Bladder microvascular endothelial cell (primary cell): Measurements from ENCODE around the gene VPS35. TPM values are rescaled to one million over a fixed set of nuclear protein-coding genes. Genes with fewer than 3 reads are reported as not detected.

ENCODE experiments used
- total RNA-seq: library from RNA; depleted of rRNA; stranded (reverse); fragments of >200 nt; gene quantifications from 2 replicates; pipeline ENCODE4 v1.2.3, GENCODE V29; 2014

The VPS35 gene
- total RNA-seq = 53.1 and 104 TPM in 2 replicates

DNA sequence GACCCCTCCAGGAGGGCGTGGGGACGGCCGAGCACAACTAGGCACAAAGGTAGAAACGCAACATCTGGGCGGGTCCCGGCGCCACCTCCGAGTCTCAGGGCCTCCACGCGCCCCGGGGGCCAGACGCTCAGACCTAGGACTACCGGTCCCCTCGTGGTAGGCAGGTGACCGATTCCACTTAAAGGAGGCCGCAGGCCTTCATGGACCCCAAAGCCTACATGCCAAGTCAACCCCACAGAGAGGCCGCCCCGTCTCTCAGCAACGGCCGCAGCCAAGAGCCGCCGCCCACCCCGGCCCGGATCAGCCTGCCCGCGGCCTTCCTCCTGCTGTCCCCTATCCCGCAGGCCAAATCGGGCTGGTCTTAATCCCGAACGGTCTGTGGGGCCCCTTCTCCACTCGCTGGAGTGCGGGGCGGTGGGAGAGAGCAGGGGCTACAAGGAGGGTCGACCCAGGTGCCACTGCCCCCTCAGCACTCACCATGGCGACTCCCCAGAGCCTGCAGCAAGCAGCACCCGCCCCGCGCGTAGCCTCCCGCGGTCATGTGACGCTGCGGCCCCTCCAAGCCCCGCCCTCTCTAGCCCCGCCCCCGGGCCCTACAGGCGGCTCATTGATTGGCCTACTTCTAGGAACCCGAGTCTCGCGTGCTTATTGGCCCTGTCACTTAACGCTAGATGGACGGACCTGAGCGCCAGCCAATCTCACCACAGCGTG, at the start of gene VPS35:
Gene VPS35 (minus strand): TSS at position 525 of the 711 bp plus-strand sequence. CDS start 45 bp downstream, at position 480.

DNA sequence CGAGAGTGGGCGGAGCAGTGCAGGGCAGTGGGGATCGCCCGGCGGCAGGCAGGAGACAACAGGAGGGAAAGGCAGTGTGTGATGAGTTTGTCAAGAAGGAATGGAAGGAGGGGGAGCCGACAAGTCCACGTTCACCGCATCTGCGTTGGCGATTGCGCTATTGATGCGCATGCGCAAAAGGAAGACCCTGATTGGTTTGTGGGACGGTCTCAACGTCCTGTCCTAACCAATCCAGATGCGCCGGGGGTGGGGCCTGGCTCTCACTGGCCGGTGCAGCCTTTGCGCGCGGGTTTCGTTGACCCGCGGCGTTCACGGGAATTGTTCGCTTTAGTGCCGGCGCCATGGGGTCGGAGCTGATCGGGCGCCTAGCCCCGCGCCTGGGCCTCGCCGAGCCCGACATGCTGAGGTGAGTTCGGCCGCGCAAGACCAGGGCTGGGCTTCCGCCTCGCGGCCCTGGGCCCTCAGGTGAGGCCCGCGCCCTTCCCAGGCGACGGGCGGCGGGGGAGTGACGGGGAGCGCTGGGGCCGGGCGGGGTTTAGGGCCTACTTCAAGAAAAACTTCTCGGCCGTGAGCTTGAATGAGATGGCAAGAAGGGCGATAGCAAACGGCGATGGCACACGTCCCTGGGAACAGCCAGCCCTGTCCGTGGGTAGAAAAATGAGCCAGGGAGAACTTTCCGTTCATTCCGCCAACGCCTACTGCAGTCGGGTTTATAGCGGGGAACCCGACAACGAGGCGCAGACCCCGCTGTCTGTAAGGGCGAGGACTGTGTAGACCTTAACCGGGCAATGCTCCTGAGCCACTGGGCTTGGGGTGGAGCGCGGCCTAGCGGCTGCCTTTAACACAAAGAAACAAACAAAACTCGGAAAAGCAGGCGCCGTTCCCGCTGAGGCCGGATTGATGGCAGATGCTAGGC, 645 bp upstream of the VPS35 start, which contains the start of gene ORC6:
Gene ORC6 (plus strand): TSS at position 295 of the 916 bp plus-strand sequence. CDS start 47 bp downstream, at position 342.

DNA sequence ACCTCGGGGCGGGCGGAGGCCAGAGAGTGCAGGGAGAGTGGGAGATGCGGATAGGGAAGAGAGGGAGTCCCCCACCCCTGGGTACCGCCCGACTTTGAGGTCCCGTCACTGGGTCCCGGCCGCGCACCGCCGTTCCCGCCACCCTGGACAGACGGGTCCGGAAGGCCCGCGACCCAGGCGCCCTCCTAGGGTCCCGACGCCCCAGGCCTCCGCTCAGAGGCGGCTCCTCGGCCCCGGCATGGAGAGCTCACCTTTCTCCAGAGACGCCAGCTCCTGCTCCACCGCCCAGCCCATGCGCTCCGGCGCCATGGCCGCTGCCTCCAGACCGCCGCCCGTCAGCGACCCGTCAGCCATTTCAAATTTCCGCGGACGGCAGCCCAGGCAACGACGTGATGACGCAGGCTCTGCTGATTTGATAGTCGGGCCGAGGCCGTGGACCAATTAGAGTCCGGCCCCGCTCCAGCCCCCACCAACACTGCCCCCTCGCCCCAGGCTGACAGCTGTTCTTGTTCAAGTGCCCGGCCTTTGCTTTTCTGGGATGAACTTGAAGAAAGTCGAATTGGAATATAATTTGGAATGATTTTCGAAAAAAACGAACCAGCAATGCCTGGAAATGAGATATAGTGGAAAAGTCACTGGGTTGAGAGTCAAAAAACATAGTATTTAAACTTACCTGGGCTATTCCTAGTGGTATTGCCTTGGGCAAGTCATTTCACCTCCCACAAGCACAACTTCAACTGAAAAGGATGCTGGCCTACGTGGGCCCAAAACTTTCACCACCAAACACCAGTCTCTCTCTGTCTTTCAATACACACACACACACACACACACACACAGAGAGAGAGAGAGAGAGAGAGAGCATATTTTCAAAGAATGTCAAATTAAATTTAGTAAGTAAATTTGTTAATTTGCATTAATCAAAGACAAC, 67.7 kb downstream of the VPS35 start, which contains the start of gene SHCBP1:
Gene SHCBP1 (minus strand): TSS at position 374 of the 928 bp plus-strand sequence. CDS start 20 bp downstream, at position 354.

Other genes with a start within 250 kb of the VPS35 start
- gene SHCBP1, start 67.8 kb downstream of the VPS35 start, total RNA-seq = 17.8 and 21.9 TPM in 2 replicates
- 9.2 and 11.8 TPM in 2 replicates for gene ORC6, start 481 bp upstream of the VPS35 start, total RNA-seq
- under 0.01 and 0.50 TPM in 2 replicates for gene MYLK3, start 59.2 kb upstream of the VPS35 start, total RNA-seq
- 4.5 and 12.3 TPM in 2 replicates for gene C16orf87, start 142.0 kb upstream of the VPS35 start, total RNA-seq
- 3.7 and 11.3 TPM in 2 replicates for gene GPT2, start 195.2 kb upstream of the VPS35 start, total RNA-seq